Measurements from ENCODE around the gene CDRT15.

DNA sequence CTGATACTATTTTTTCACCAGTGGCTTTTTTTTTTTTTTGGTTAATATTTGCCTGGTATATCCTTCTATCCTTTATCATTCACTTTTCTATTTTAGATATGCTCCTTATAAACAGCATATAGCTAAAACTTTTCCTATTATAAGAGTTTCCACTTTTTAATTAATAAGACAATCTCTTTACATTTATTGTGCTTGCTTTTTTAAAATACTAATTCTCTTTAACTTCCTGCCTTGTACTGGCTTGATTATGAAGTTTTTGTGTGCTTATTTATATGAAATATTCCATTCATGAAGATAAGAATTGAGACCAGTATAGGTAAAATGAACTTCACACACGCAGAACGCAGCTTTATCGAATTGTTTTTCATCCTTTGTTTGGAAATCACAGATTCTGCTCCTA, 9.0 kb upstream of the CDRT15 start:
- TF ChIP-seq, protein P1, sequence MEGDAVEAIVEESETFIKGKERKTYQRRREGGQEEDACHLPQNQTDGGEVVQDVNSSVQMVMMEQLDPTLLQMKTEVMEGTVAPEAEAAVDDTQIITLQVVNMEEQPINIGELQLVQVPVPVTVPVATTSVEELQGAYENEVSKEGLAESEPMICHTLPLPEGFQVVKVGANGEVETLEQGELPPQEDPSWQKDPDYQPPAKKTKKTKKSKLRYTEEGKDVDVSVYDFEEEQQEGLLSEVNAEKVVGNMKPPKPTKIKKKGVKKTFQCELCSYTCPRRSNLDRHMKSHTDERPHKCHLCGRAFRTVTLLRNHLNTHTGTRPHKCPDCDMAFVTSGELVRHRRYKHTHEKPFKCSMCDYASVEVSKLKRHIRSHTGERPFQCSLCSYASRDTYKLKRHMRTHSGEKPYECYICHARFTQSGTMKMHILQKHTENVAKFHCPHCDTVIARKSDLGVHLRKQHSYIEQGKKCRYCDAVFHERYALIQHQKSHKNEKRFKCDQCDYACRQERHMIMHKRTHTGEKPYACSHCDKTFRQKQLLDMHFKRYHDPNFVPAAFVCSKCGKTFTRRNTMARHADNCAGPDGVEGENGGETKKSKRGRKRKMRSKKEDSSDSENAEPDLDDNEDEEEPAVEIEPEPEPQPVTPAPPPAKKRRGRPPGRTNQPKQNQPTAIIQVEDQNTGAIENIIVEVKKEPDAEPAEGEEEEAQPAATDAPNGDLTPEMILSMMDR (IDR thresholded peaks at IDR 0.05), result no peak
- TF ChIP-seq POLR2A (IDR thresholded peaks at IDR 0.05), result no peak

Data from heart left ventricle (tissue), 13 donors.